ENCODE measurements around the gene PLEKHJ1.

Gene PLEKHJ1

GRCh38 chr19:2269244-2270156 is 33.4 kb upstream of the PLEKHJ1 start:
- peak; percentile 98 for DNase-seq (ENCODE audit: low spot score)

DNA sequence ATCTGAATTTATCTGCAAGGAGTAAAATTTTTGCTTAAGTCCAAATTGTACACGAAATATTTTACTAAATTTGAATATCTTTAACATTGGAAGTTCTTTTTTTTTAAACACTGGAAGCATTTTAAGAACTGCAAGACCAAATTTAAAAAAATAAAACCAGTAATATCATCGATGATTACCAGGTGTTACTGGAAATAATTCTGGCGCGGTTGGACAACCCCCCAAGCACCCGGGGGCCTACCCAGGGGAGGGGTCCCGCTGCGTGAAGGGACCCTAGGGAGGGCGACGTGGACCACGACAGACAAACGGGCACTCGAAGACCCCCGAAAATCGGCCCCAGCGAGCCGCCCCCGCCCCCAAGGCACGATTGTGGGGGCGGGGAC is 32.7 kb upstream of the PLEKHJ1 start:
- no peak for DNase-seq (ENCODE audit: low spot score)

DNA sequence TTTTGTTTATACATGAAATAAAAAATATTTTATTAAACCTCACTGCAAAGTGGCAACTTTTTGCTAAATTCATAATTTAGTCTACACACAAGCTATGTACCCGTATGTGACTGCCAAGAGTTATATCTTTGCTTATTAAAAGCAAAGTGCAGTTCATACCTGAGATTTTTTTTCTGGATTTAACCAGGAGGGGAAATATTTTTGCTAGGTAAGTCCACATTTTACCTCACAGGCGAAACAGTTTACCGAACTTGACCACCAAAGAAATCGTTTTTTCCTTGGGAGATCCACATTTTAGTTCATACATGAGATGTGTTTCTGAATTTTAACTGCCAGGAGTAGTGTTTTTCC is 32.3 kb upstream of the PLEKHJ1 start:
- DNase-seq (ENCODE audit: low spot score): no peak

DNA sequence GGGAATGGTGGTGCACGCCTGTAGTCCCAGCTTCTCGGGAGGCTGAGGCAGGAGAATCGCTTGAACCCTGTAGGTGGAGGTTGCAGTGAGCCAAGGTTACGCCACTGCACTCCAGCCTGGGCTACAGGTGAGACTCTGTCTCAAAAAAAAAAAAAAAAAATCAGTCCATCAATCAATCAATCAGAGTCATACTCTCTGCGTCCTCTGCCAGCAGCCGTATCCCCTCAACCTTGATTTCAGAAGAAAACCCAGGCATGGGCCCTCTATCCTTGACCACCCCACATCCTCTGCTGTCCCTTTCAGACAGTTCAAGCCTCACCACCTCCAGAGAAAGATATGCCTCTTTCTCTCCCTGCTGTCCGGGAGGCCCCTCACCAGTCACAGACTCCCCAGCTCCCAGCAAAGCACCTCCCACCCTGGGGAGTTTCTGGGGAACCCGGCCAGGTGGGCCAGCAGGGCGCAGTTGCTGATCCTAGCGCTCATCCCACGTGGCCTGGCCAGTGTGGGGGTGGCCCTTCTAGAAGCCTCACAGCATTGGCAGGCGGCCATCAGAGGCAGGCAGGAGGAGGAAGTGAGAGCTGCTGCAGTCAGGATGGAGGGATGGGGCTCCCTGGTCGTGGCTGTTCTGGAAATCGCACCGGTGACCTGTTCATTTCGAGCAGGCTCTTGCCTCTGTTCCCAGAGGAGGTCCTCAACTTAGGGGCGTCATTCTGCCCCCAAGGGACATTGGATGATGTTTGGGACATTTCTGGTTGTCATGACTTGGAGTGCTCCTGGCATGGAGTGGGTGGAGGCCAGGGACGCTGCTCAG is 30.3 kb upstream of the PLEKHJ1 start:
- peak; percentile 93 for DNase-seq (ENCODE audit: low spot score)

GRCh38 chr19:2261438-2262172 is 25.5 kb upstream of the PLEKHJ1 start:
- DNase-seq (ENCODE audit: low spot score): peak; percentile 76

DNA sequence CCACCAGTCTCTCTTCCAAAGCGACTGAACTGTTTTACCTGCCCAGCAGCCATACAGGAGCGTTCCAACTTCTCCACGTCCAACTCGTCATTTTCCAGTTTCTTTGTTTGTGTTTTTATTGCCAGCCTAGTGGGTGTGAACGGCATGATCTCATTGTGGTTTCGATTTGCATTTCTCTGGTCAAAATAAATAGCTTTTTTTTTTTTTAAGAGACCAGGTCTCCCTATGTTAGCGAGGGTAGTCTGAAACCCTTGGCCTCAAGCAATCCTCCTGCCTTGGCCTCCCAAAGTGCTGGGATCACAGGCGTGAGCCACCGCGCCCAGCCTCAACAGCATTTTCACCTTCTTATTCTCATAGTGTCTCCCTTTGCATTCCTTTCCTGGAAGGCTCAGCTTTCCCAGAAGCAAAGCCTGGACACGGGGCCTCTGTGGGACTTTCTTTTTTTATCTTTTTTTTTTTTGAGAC is 24.2 kb upstream of the PLEKHJ1 start:
- no peak for DNase-seq (ENCODE audit: low spot score)

GRCh38 chr19:2259336-2259735 is 23.2 kb upstream of the PLEKHJ1 start:
- DNase-seq (ENCODE audit: low spot score): no peak

- DNase-seq (ENCODE audit: low spot score): no peak
Measured at GRCh38 chr19:2255982-2256685, 20.0 kb upstream of the PLEKHJ1 start, which contains the start of gene JSRP1. Gene JSRP1 (minus strand): TSS chr19:2256417. CDS start chr19:2255314, 1,103 bp downstream.

- DNase-seq (ENCODE audit: low spot score): no peak
Measured at GRCh38 chr19:2255112-2255845, 19.1 kb upstream of the PLEKHJ1 start.

GRCh38 chr19:2254064-2254872 is 18.1 kb upstream of the PLEKHJ1 start:
- DNase-seq (ENCODE audit: low spot score): peak; percentile 13

- peak; percentile 18 for DNase-seq (ENCODE audit: low spot score)
Measured at GRCh38 chr19:2253106-2254063, 17.3 kb upstream of the PLEKHJ1 start.

GRCh38 chr19:2252797-2253105 is 16.6 kb upstream of the PLEKHJ1 start:
- DNase-seq (ENCODE audit: low spot score): no peak

GRCh38 chr19:2252055-2252796 is 16.1 kb upstream of the PLEKHJ1 start:
- no peak for DNase-seq (ENCODE audit: low spot score)

- DNase-seq (ENCODE audit: low spot score): no peak
Measured at GRCh38 chr19:2251106-2252054, 15.3 kb upstream of the PLEKHJ1 start.

DNA sequence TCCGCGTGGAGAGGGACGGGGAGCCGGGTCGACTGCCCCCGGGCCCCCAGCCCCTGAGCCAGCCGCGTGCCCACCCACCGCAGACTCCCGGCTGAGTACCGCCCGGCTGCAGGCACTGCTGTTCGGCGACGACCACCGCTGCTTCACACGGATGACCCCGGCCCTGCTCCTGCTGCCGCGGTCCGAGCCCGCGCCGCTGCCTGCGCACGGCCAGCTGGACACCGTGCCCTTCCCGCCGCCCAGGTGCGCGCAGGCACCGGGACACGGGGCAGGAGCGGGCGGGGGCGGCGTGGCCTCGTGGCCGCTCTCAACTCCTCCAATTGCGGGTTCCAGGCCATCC is 14.6 kb upstream of the PLEKHJ1 start:
- no peak for DNase-seq (ENCODE audit: low spot score)

GRCh38 chr19:2249880-2250765 is 14.0 kb upstream of the PLEKHJ1 start:
- DNase-seq (ENCODE audit: low spot score): no peak

Data from hematopoietic multipotent progenitor cell treated with erythropoietin and hydrocortisone succinate and interleukin-3 and kit ligand, for 17 days (in vitro differentiated cells).